Osteoblast (primary cell): ENCODE results near the gene PABPN1. TPM values are rescaled to one million over a fixed set of nuclear protein-coding genes. Genes with fewer than 3 reads are reported as not detected.

ENCODE experiments used
- DNase-seq: peaks from one replicate; pipeline ENCODE4 v3.0.0; 2011; ENCODE audit warnings: low spot score, mixed read lengths; ENCODE audit not compliant: insufficient read length; ENCODE audit errors: missing footprints
- H2AFZ ChIP-seq: 2 replicates; pipeline ENCODE4 v1.6.0; 2011; ENCODE audit warnings: mild to moderate bottlenecking, low read length
- H3K27ac ChIP-seq: 2 replicates; pipeline ENCODE4 v1.5.1; 2011; ENCODE audit warnings: mild to moderate bottlenecking, low read depth, low read length, moderate library complexity
- H3K27me3 ChIP-seq: 2 replicates; pipeline ENCODE4 v1.6.0; 2012; ENCODE audit warnings: mild to moderate bottlenecking, control low read depth, inconsistent platforms, low read length, moderate library complexity; ENCODE audit not compliant: insufficient read depth
- H3K36me3 ChIP-seq: 2 replicates; pipeline ENCODE4 v1.5.1; 2011; ENCODE audit warnings: mild to moderate bottlenecking, low read length, control low read depth, moderate library complexity; ENCODE audit not compliant: insufficient read depth
- H3K4me1 ChIP-seq: 2 replicates; pipeline ENCODE4 v1.5.1; 2011; ENCODE audit warnings: mild to moderate bottlenecking, low read length, control low read depth, moderate library complexity; ENCODE audit not compliant: insufficient read depth
- H3K4me2 ChIP-seq: 2 replicates; pipeline ENCODE4 v1.6.0; 2011; ENCODE audit warnings: mild to moderate bottlenecking, low read length; ENCODE audit not compliant: insufficient read depth
- H3K4me3 ChIP-seq: fragments of 200-600 bp; sonication (generic); 3 replicates; pipeline ENCODE4 v1.5.1; 2012; ENCODE audit warnings: mild to moderate bottlenecking, low read length, inconsistent platforms; ENCODE audit not compliant: insufficient read depth
- H3K79me2 ChIP-seq: 2 replicates; pipeline ENCODE4 v1.6.0; 2012; ENCODE audit warnings: mild to moderate bottlenecking, low read length, control low read depth, inconsistent platforms; ENCODE audit not compliant: insufficient read depth
- H3K9me3 ChIP-seq: 2 replicates; pipeline ENCODE4 v1.5.1; 2011; ENCODE audit warnings: low read depth, low read length, control low read depth
- H4K20me1 ChIP-seq: 2 replicates; pipeline ENCODE4 v1.6.0; 2012; ENCODE audit warnings: mild to moderate bottlenecking, low read length, control low read depth; ENCODE audit not compliant: insufficient read depth
- total RNA-seq: library from RNA; depleted of rRNA; stranded (reverse); fragments of >200 nt; gene quantifications from 2 replicates; pipeline ENCODE4 v1.2.3, GENCODE V29; 2012
- TF ChIP-seq, protein P1 (sequence below): IDR thresholded peaks from 2 replicates; pipeline ENCODE4 v1.5.1; 2011; ENCODE audit warnings: mild to moderate bottlenecking, low read depth, low read length, moderate library complexity; ENCODE audit errors: extremely low read depth

PABPN1 gene
- total RNA-seq, 1 donor: 42.3 TPM

DNA sequence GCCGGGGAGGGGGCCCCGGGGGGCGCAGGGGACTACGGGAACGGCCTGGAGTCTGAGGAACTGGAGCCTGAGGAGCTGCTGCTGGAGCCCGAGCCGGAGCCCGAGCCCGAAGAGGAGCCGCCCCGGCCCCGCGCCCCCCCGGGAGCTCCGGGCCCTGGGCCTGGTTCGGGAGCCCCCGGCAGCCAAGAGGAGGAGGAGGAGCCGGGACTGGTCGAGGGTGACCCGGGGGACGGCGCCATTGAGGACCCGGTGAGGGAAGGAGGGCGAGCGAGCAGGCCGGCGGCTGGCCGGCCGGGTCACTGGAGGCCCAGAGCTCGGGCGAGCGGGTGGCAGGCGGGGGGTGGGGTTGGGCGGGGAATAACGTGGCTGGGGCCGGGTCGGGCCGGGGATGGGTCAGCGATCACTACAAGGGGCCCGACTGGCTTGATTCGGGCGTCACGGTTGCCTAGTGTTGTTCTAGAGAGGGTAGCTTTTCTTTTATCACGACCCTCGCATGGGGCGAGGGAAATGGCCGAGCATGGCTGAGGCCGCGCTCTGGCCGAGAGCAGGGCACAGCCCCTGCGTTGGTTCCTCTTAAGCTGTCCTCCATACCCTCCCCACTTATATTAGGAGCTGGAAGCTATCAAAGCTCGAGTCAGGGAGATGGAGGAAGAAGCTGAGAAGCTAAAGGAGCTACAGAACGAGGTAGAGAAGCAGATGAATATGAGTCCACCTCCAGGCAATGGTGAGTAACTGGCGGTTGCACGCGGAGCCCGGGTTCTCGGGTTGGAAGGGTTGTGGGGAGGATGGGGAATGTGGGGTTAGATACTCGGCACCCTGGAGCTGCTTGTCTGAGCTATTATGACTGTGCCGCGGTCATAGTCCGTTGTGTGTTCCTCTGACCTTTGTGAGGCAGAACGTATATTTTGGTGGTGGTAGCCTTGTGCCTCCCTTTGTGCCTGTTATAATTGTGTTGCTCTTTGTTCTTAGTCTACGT, 603 bp downstream of the PABPN1 start:
- DNase-seq: peak; percentile 91
- peak overlapping the region; percentile 78 for H3K4me2 ChIP-seq
- H3K4me1 ChIP-seq: peaks cover 7% of the 10 kb centered on the region
- peaks cover 48% of the 10 kb centered on the region for H3K36me3 ChIP-seq
- no peaks in the 10 kb centered on the region for H3K9me3 ChIP-seq
- H3K27me3 ChIP-seq: no peaks in the 10 kb centered on the region
- H3K27ac ChIP-seq: peak overlapping the region; percentile 88
- H3K4me3 ChIP-seq: peak overlapping the region; percentile 87
- H3K79me2 ChIP-seq: peaks cover 36% of the 10 kb centered on the region
- H2AFZ ChIP-seq: peak overlapping the region; percentile 54
- TF ChIP-seq, protein P1, sequence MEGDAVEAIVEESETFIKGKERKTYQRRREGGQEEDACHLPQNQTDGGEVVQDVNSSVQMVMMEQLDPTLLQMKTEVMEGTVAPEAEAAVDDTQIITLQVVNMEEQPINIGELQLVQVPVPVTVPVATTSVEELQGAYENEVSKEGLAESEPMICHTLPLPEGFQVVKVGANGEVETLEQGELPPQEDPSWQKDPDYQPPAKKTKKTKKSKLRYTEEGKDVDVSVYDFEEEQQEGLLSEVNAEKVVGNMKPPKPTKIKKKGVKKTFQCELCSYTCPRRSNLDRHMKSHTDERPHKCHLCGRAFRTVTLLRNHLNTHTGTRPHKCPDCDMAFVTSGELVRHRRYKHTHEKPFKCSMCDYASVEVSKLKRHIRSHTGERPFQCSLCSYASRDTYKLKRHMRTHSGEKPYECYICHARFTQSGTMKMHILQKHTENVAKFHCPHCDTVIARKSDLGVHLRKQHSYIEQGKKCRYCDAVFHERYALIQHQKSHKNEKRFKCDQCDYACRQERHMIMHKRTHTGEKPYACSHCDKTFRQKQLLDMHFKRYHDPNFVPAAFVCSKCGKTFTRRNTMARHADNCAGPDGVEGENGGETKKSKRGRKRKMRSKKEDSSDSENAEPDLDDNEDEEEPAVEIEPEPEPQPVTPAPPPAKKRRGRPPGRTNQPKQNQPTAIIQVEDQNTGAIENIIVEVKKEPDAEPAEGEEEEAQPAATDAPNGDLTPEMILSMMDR: no peak
- H4K20me1 ChIP-seq: peaks cover 19% of the 10 kb centered on the region

DNA sequence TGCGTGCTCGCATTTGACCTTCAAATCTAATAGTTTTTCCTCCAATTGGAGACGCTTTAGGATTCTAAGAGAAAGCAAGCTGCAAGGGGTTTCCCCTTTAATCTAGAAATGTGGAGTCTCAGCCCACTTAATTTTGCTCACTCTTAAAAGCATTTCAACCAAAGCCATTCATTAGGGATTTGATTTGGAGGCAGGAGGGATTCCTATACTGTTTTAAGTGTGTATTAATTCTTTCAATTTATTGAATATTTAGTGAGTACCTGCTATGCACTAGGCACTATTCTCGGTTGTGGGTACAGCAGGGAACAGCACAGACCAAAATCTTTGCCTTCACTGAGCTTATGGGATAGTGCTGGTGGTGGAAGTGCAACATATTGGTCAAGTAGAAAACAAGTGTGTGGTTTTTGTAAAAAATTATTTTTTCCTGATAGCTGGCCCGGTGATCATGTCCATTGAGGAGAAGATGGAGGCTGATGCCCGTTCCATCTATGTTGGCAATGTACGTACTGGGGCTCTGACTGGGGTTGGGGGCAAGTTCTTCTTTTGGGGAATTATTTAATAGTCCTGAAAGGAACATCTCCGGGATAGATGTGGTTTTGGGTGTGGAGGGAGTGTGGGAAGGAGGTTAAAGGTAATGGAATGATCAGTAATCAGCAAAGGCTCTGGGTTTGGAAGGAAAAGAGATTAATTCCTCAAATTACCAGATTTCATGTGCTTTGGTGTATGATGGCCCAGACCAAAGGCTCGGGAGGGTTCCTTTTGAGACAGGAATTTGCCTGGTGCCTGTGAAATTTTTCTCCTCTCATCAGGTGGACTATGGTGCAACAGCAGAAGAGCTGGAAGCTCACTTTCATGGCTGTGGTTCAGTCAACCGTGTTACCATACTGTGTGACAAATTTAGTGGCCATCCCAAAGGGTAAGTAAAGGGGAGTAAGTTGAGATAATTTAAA, 1.6 kb downstream of the PABPN1 start:
- peak overlapping the region; percentile 88 for H3K27ac ChIP-seq
- H3K4me1 ChIP-seq: peaks cover 7% of the 10 kb centered on the region
- peaks cover 27% of the 10 kb centered on the region for H3K79me2 ChIP-seq
- no peaks in the 10 kb centered on the region for H3K9me3 ChIP-seq
- peak overlapping the region; percentile 78 for H3K4me2 ChIP-seq
- TF ChIP-seq, protein P1: no peak
- peak overlapping the region; percentile 87 for H3K4me3 ChIP-seq
- H2AFZ ChIP-seq: no peak overlapping the region
- no peaks in the 10 kb centered on the region for H3K27me3 ChIP-seq
- peaks cover 40% of the 10 kb centered on the region for H3K36me3 ChIP-seq
- H4K20me1 ChIP-seq: peaks cover 19% of the 10 kb centered on the region
- no peak for DNase-seq

DNA sequence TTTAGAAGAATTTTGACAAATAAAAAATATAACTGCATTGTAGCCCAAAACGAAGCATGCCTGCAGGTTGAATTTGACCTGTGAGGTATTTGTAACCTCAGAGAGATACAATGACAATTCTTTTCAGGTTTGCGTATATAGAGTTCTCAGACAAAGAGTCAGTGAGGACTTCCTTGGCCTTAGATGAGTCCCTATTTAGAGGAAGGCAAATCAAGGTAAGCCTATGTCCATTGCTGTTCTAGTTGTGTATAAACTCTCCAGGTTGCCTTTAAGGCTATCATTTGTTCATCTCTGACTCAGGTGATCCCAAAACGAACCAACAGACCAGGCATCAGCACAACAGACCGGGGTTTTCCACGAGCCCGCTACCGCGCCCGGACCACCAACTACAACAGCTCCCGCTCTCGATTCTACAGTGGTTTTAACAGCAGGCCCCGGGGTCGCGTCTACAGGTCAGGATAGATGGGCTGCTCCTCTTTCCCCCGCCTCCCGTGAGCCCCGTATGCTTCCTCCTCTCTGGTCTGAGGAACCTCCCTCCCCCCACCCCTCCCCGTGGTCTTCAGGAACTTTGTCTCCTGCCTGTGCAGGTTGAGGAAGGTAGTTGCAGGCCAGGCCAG, 2.7 kb downstream of the PABPN1 start:
- no peak overlapping the region for H2AFZ ChIP-seq
- peaks cover 7% of the 10 kb centered on the region for H3K4me1 ChIP-seq
- H3K36me3 ChIP-seq: peaks cover 37% of the 10 kb centered on the region
- H3K4me3 ChIP-seq: no peak overlapping the region
- H3K4me2 ChIP-seq: no peak overlapping the region
- H3K27me3 ChIP-seq: no peaks in the 10 kb centered on the region
- TF ChIP-seq, protein P1: no peak
- no peak for DNase-seq
- H3K79me2 ChIP-seq: peaks cover 27% of the 10 kb centered on the region
- H4K20me1 ChIP-seq: peaks cover 19% of the 10 kb centered on the region
- no peaks in the 10 kb centered on the region for H3K9me3 ChIP-seq
- H3K27ac ChIP-seq: no peak overlapping the region
